HepG2 (cell line): ENCODE data around the gene LGI4. TPM values are rescaled to one million over a fixed set of nuclear protein-coding genes. Genes with fewer than 3 reads are reported as not detected.

Source experiments
- FOXC1 ChIP-seq: sonication (generic); formaldehyde crosslinking; IDR thresholded peaks from 2 replicates; pipeline ENCODE4 v1.8.0; 2022; ENCODE audit warnings: mild to moderate bottlenecking, missing genetic modification reagents, borderline replicate concordance
- GABPB1 ChIP-seq: IDR thresholded peaks from 2 replicates; pipeline ENCODE4 v1.6.1; 2016; ENCODE audit warnings: mild to moderate bottlenecking, missing genetic modification reagents, moderate library complexity, missing compliant biosample characterization
- GMEB2 ChIP-seq: IDR thresholded peaks from 2 replicates; pipeline ENCODE4 v1.6.1; 2016; ENCODE audit warnings: missing biosample characterization, missing genetic modification reagents, low read depth
- GTF3A ChIP-seq: sonication (generic); formaldehyde crosslinking; conservative IDR thresholded peaks from 2 replicates; pipeline ENCODE4 v1.4.0; 2020; ENCODE audit warnings: mild to moderate bottlenecking, missing genetic modification reagents
- HCFC1 ChIP-seq: fragments of 150-350 bp; IDR thresholded peaks from 2 replicates; pipeline ENCODE4 v1.6.1; 2014; ENCODE audit warnings: low read depth, low read length
- HNRNPH1 ChIP-seq: fragments of 200-400 bp; formaldehyde crosslinking; optimal IDR thresholded peaks from 2 replicates; pipeline ENCODE3; 2017; ENCODE audit warnings: mild to moderate bottlenecking, low read depth, low read length
- HNRNPK ChIP-seq: fragments of 200-400 bp; formaldehyde crosslinking; IDR thresholded peaks from 2 replicates; pipeline ENCODE4 v1.6.1; 2018; ENCODE audit warnings: low read length, low read depth, moderate library complexity, mild to moderate bottlenecking; ENCODE audit not compliant: poor library complexity, severe bottlenecking
- IKZF5 ChIP-seq: IDR thresholded peaks from 2 replicates; pipeline ENCODE4 v1.6.1; 2018; ENCODE audit warnings: missing genetic modification reagents, mild to moderate bottlenecking, missing compliant biosample characterization
- MTA1 ChIP-seq: sonication (generic); formaldehyde crosslinking; IDR thresholded peaks from 2 replicates; pipeline ENCODE4 v1.4.0; 2020; ENCODE audit warnings: missing genetic modification reagents, mild to moderate bottlenecking, borderline replicate concordance
- MTF2 ChIP-seq: sonication (generic); formaldehyde crosslinking; IDR thresholded peaks from 2 replicates; pipeline ENCODE4 v1.5.0; 2020; ENCODE audit warnings: missing genetic modification reagents, borderline replicate concordance
- RBM22 ChIP-seq: fragments of 200-400 bp; formaldehyde crosslinking; optimal IDR thresholded peaks from 2 replicates; pipeline ENCODE3; 2017; ENCODE audit warnings: mild to moderate bottlenecking, low read length, moderate library complexity
- SMAD1 ChIP-seq: sonication (generic); formaldehyde crosslinking; IDR thresholded peaks from 2 replicates; pipeline ENCODE4 v1.4.0; 2020; ENCODE audit warnings: missing genetic modification reagents, low read depth, mild to moderate bottlenecking, borderline replicate concordance
- SSRP1 ChIP-seq: IDR thresholded peaks from 2 replicates; pipeline ENCODE4 v1.6.1; 2016; ENCODE audit warnings: control low read depth
- ZFP1 ChIP-seq: IDR thresholded peaks from 2 replicates; pipeline ENCODE4 v1.6.1; 2016
- ZFP36L1 ChIP-seq: sonication (generic); formaldehyde crosslinking; IDR thresholded peaks from 2 replicates; pipeline ENCODE4 v1.8.0; 2022; ENCODE audit warnings: mild to moderate bottlenecking, missing genetic modification reagents, moderate library complexity
- ZFYVE20 ChIP-seq: sonication (generic); formaldehyde crosslinking; IDR thresholded peaks from 2 replicates; pipeline ENCODE4 v1.8.0; 2023; ENCODE audit warnings: low read depth, mild to moderate bottlenecking, moderate library complexity, missing genetic modification reagents, borderline replicate concordance
- ZMAT5 ChIP-seq: sonication (generic); formaldehyde crosslinking; IDR thresholded peaks from 2 replicates; pipeline ENCODE4 v1.5.0; 2020; ENCODE audit warnings: mild to moderate bottlenecking, low read depth, missing genetic modification reagents, borderline replicate concordance
- ZNF20 ChIP-seq: sonication (generic); formaldehyde crosslinking; IDR thresholded peaks from 2 replicates; pipeline ENCODE4 v1.4.0; 2020; ENCODE audit warnings: mild to moderate bottlenecking, moderate library complexity, missing genetic modification reagents
- ZNF276 ChIP-seq: sonication (generic); formaldehyde crosslinking; IDR thresholded peaks from 2 replicates; pipeline ENCODE4 v1.4.0; 2020; ENCODE audit warnings: mild to moderate bottlenecking, low read depth, missing genetic modification reagents
- ZNF441 ChIP-seq: sonication (generic); formaldehyde crosslinking; IDR thresholded peaks from 2 replicates; pipeline ENCODE4 v1.7.0; 2021; ENCODE audit warnings: missing genetic modification reagents, borderline replicate concordance
- ZNF558 ChIP-seq: sonication (generic); formaldehyde crosslinking; IDR thresholded peaks from 2 replicates; pipeline ENCODE4 v1.9.0; 2022; ENCODE audit warnings: mild to moderate bottlenecking, missing genetic modification reagents, borderline replicate concordance
- ZNF670 ChIP-seq: sonication (generic); formaldehyde crosslinking; IDR thresholded peaks from 2 replicates; pipeline ENCODE4 v1.8.0; 2022; ENCODE audit warnings: mild to moderate bottlenecking, missing genetic modification reagents, borderline replicate concordance
- ZNF724P ChIP-seq: sonication (generic); formaldehyde crosslinking; IDR thresholded peaks from 2 replicates; pipeline ENCODE4 v1.8.0; 2022; ENCODE audit warnings: missing genetic modification reagents, borderline replicate concordance
- ZNF792 ChIP-seq: IDR thresholded peaks from 2 replicates; pipeline ENCODE4 v1.6.1; 2016
- ZSCAN5A ChIP-seq: sonication (generic); formaldehyde crosslinking; IDR thresholded peaks from 2 replicates; pipeline ENCODE4 v1.8.0; 2022; ENCODE audit warnings: mild to moderate bottlenecking, missing genetic modification reagents, borderline replicate concordance
- polyA plus RNA-seq, 8 experiments: library from polyadenylated mRNA; depleted of rRNA in 3 of 8; stranded (reverse) in 7 of 8; unstranded in 1 of 8; fragments of >200 nt; fragmentation: Illumina TruSeq in 4 of 8; extraction: Trizol in 4 of 8; gene quantifications; 2 replicates each; pipeline versions ENCODE4 v1.2.1 to v1.2.3, GENCODE V29; 2011 to 2016; ENCODE audit warnings: low read depth in 4 of 8, missing spikeins in 1 of 8, mixed read lengths in 1 of 8; ENCODE audit not compliant: insufficient read depth in 1 of 8
- total RNA-seq, 5 experiments: library from RNA; depleted of rRNA; stranded (reverse); fragments of >200 nt; fragmentation: Illumina TruSeq; extraction: Trizol; gene quantifications; 2 replicates each; pipeline ENCODE4 v1.2.3, GENCODE V29; 2016; ENCODE audit warnings: low read depth in 1 of 5

The LGI4 gene
- total and polyA plus RNA-seq, 2 of the 13 experiments (the other 11 are each of a cell fraction or from before 2014, with no cell fraction given) = 2.8 TPM; not detected in 1

- TF ChIP-seq ZNF670 (CRISPR knock-in tag) (no peak), SSRP1 (CRISPR knock-in tag) (no peak), ZNF792 (CRISPR knock-in tag) (0 out of 2 replicates have a peak, but pooled peaks have one; percentile 42), ZFP1 (CRISPR knock-in tag) (peak; percentile 47; the same call in 1 of the 2 replicates), ZNF558 (CRISPR knock-in tag) (no peak), RBM22 (no peak), HCFC1 (no peak), MTA1 (peak; percentile 57; the same call in 1 of the 2 replicates), ZNF724P (no peak), ZNF20 (no peak), FOXC1 (no peak), MTF2 (CRISPR knock-in tag) (no peak), ZFYVE20 (CRISPR knock-in tag) (no peak), ZNF441 (CRISPR knock-in tag) (no peak), ZFP36L1 (CRISPR knock-in tag) (no peak), HNRNPH1 (no peak), GABPB1 (CRISPR knock-in tag) (peak; percentile 46), ZMAT5 (CRISPR knock-in tag) (no peak), GTF3A (no peak), GMEB2 (CRISPR knock-in tag) (no peak), ZNF276 (no peak), HNRNPK (no peak), ZSCAN5A (no peak), IKZF5 (CRISPR knock-in tag) (peak; percentile 74; the same call in 1 of the 2 replicates), SMAD1 (no peak)
Observed at GRCh38 chr19:35135389-35135909, 590 bp upstream of the LGI4 start (continued).
